Measurements from ENCODE around the gene BIN1. TPM values are rescaled to one million over a fixed set of nuclear protein-coding genes. Genes with fewer than 3 reads are reported as not detected.

The BIN1 gene
- total RNA-seq, 1 experiment from 2014 or later, result 105 TPM

GRCh38 chr2:127076924-127077323, 30.0 kb downstream of the BIN1 start:
- no peak for DNase-seq (ENCODE audit: low read depth)

- DNase-seq (ENCODE audit: low read depth), result no peak
These were observed 30.7 kb downstream of the BIN1 start for GRCh38 chr2:127076290-127076689.

- no peak for DNase-seq (ENCODE audit: low read depth)
These were observed 31.1 kb downstream of the BIN1 start for GRCh38 chr2:127075821-127076220.

GRCh38 chr2:127074936-127075335, 32.0 kb downstream of the BIN1 start:
- DNase-seq (ENCODE audit: low read depth), result peak; percentile 47

- peak; percentile 75 for DNase-seq (ENCODE audit: low read depth)
These were observed 32.6 kb downstream of the BIN1 start for GRCh38 chr2:127074358-127074757.

GRCh38 chr2:127072970-127073369, 34.0 kb downstream of the BIN1 start:
- DNase-seq (ENCODE audit: low read depth), result no peak

GRCh38 chr2:127072396-127072795, 34.6 kb downstream of the BIN1 start:
- no peak for DNase-seq (ENCODE audit: low read depth)

GRCh38 chr2:127071901-127072328, 35.0 kb downstream of the BIN1 start:
- no peak for DNase-seq (ENCODE audit: low read depth)

GRCh38 chr2:127070221-127070620, 36.7 kb downstream of the BIN1 start:
- no peak for DNase-seq (ENCODE audit: low read depth)

- no peak for DNase-seq (ENCODE audit: low read depth)
These were observed 37.4 kb downstream of the BIN1 start for GRCh38 chr2:127069536-127069935.

- peak; percentile 65 for DNase-seq (ENCODE audit: low read depth)
These were observed 38.0 kb downstream of the BIN1 start for GRCh38 chr2:127069003-127069402.

GRCh38 chr2:127068351-127068741, 38.6 kb downstream of the BIN1 start:
- no peak for DNase-seq (ENCODE audit: low read depth)

GRCh38 chr2:127067620-127068350, 39.2 kb downstream of the BIN1 start:
- DNase-seq (ENCODE audit: low read depth), result no peak

GRCh38 chr2:127066942-127067341, 40.0 kb downstream of the BIN1 start:
- peak; percentile 53 for DNase-seq (ENCODE audit: low read depth)

- no peak for DNase-seq (ENCODE audit: low read depth)
These were observed 41.0 kb downstream of the BIN1 start for GRCh38 chr2:127065940-127066318.

- no peak for DNase-seq (ENCODE audit: low read depth)
These were observed 41.5 kb downstream of the BIN1 start for GRCh38 chr2:127065299-127065939.

GRCh38 chr2:127064642-127065250, 42.2 kb downstream of the BIN1 start:
- peak; percentile 99 for DNase-seq (ENCODE audit: low read depth)

GRCh38 chr2:127063701-127064590, 43.0 kb downstream of the BIN1 start:
- DNase-seq (ENCODE audit: low read depth), result no peak

GRCh38 chr2:127061375-127062273, 45.3 kb downstream of the BIN1 start:
- DNase-seq (ENCODE audit: low read depth), result peak; percentile 97

- DNase-seq (ENCODE audit: low read depth), result no peak
These were observed 46.5 kb downstream of the BIN1 start for GRCh38 chr2:127060264-127060945.
